ENCODE measurements around the gene ADGRG4.

Gene ADGRG4

GRCh38 chrX:136295380-136295779, 5.4 kb upstream of the ADGRG4 start:
- no peak for DNase-seq

DNA sequence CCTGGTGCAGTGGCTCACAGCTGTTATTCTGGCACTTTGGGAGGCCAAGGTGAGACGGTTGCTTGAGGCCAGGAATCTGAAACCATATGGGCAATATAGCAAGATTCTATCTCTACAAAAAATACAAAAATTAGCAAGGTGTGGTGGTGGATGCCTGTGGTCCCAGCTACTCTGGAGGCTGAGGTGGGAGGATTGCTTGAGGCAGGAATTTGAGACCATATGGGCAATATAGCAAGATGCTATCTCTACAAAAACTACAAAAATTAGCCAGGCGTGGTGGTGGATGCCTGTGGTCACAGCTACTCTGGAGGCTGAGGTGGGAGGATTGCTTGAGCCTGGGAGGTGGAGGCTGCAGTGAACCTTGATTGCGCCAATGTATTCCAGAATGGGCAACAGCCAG, 2.3 kb downstream of the ADGRG4 start:
- DNase-seq = no peak

- no peak for DNase-seq
Observed at GRCh38 chrX:136304493-136304892, 3.7 kb downstream of the ADGRG4 start.

DNA sequence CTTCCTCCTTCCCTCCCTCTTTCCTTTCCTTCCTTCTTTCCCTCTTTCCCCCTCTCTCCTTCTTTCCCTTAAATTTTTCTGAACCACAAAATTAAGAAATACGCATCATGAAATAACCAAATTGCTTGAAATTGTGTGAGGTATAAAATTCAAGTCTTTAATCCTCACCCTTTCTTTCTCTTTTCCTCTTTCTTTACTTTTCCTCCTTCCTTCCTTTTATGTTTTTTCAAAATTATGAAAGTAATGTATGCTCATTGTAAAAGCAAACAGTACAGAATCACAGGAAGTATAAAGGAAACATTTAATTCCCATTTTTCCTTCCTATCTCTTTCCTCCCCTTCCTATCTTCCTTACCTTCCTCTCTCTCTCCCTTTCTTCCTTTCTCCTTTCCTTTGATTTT, 5.4 kb downstream of the ADGRG4 start:
- DNase-seq = no peak

- DNase-seq = no peak
Observed at GRCh38 chrX:136307471-136307870, 6.7 kb downstream of the ADGRG4 start.

DNA sequence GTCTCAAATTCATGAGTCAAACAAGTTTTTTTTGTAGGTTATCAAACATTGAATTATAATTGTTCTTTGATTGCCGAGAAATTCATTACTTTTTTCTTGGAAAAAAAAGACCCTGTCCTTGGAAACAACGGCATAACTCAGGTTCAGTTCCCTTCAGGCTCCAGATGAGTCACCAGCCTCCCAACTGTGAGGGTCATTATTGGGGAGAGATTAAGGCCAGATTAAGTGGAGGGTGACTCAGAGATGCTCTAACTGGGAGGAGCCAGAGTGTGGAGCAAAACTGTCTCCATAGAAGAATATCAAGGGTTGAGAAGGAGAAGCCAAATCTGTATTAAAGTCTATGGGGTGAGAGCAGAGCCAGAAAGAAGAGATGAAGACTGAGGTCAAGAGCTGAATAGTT, 9.6 kb downstream of the ADGRG4 start:
- DNase-seq = peak; percentile 6

DNA sequence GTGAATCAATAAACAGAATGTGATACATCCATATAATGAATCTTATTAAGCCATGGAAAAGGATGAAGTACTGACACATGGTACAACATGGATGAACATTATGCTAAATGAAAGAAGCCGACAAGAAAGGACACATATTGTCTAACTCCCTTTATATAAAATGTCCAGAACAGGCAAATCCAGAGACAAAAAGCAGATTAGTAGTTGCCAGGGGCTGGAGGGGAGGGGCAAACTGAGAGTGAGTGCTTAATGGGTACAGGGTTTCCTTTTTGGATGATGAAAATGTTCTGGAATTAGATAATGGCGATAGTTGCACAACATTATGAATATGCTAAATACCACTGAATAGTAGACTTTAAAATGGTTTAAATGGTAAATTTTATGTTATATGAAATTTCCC, 17.4 kb downstream of the ADGRG4 start:
- no peak for DNase-seq

DNA sequence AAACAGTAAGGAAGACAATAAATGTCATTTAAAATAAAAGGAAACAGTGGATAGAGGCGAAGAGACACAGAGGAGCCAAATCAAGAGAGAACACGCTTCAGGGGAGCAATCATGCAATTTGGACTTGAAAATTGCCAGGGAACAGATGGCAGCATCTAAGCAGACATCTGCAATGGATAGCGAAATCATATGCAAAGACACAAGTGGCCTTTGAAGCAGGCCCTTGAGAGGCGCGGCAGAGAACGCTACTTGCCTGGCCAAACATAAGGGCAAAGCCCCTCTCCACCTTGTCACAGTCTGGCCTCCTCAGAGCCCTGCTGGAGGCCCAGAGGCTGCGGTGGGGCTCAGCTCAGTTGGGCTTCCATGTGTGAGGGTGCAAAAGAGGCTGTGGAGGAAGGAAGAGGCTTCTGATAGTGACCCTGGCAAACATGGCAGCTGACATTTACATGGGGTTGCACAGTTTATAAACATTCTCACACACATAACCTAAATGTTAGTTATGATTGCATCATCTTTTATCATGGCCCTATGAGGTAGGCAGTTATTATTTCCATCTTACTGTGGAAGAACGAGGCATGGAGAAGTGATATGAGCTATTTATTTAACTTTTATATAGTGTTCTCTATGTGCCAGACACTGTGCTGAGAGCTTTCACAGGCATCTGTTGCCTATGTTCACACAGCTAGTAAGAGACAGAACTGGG, 18.3 kb downstream of the ADGRG4 start:
- DNase-seq = no peak

- no peak for DNase-seq
Observed at GRCh38 chrX:136319600-136319999, 18.8 kb downstream of the ADGRG4 start.

- no peak for DNase-seq
Observed at GRCh38 chrX:136321532-136321931, 20.8 kb downstream of the ADGRG4 start.

DNA sequence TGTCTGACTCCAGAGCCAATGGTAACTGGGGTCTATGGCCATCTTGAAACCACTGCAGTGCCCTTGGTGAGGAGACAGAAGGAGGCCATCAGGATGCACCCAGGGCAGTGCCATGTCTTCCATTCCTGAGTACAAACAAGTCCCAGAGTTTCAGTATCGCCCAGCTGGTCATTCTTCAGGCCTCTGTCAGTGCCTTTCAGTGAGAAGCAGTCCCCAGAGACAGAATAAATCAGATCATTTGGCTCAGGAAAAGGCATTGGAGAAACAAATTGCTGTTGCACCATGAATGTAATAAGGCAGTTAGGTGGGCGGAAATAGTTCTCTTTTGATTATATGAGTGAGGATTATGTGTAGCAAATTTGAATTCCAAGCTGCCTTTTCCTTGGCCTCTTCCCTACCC, 21.3 kb downstream of the ADGRG4 start:
- no peak for DNase-seq

DNA sequence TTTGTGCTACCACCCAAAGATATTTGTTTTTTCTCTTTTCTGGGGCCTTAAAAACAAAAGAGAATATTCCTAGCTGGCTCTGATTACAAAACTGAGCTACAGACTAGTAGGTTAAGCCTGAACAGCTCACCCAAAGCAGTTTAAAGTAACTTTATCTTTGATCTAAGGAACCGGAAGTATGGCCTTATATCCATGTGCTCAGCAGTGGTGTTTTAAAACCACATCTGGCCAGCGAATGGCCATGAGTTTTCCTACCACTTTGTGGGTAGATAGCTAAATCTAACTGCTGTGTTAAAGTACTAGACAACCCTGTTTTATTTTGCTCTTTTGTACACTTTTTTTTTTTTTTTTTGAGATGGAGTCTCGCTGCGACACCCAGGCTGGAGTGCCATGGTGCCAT, 24.6 kb downstream of the ADGRG4 start:
- DNase-seq = no peak

GRCh38 chrX:136328933-136329332, 28.2 kb downstream of the ADGRG4 start:
- DNase-seq = no peak

GRCh38 chrX:136336623-136337022, 35.9 kb downstream of the ADGRG4 start:
- DNase-seq = no peak

- no peak for DNase-seq
Observed at GRCh38 chrX:136339702-136340101, 38.9 kb downstream of the ADGRG4 start.

DNA sequence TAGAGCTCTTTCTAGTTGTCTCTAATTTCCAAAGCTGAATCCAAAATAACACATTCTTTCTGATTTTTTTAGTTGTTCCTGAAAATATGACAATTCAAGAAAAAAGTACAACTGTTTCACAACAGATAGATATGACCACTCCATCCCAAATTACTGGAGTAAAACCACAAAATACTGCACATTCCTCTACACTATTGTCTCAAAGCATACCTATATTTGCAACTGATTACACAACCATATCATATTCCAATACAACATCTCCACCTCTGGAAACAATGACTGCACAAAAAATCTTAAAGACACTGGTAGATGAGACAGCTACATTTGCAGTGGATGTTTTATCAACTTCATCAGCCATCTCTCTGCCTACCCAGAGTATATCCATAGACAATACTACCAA, 43.6 kb downstream of the ADGRG4 start:
- DNase-seq = no peak

DNA sequence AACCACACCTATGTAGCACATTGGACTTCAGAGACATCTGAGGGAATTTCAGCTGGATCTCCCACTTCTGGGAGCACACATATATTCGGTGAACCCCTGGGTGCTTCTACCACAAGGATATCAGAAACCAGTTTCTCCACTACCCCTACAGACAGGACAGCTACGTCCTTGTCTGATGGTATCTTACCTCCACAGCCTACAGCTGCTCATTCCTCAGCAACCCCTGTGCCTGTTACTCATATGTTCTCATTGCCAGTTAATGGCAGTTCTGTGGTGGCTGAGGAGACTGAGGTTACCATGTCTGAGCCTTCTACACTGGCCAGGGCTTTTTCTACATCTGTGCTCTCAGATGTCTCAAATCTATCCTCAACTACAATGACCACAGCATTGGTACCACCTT, 45.7 kb downstream of the ADGRG4 start:
- DNase-seq = no peak

- no peak for DNase-seq
Observed at GRCh38 chrX:136347706-136348105, 46.9 kb downstream of the ADGRG4 start.

DNA sequence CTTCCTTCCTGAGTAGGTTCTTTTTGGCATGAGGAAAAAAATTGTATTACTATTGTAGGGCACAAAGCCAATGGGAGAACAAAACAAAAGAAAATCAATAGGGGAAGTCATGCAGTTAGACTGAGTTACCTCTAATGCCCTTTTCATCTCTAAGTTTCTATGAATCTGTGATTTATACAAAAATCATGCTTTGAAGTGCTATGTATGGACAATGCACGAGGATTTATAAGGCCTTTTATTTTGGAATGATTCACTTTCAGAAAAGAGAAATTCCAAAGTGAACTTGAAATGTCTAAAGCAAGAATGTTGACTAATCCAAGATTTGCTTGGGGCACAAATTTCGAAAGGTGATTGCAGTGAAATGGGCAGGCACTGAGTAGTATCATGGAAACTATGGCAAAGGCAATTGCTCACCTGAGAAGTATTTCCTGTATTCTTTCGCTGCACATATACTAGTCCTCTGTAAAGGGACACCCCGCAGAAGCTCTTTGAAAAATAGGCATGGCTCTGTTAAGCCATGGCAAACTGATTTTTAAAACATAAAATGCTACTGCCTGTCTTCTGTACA, 52.8 kb downstream of the ADGRG4 start:
- DNase-seq = no peak

DNA sequence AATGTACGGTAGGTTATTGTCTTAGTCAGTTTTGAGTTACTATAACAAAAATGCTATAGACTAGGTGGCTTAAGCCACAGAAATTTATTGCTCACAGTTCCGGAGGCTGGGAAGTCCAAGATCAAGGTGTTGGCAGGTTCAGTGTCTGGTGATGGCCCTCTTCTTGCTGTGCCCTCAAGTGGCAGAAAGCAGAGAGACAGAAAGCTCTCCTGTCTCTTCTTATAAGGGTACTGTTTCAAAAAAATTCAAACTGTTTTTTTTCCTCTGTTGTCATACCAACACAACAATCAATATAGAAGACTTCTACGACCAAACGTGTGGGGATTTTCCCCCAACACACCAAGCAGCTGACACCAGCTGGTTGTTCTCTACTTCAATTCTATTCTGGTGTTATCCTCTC, 53.4 kb downstream of the ADGRG4 start:
- no peak for DNase-seq

GRCh38 chrX:136369377-136369776, 68.6 kb downstream of the ADGRG4 start:
- DNase-seq = no peak

DNA sequence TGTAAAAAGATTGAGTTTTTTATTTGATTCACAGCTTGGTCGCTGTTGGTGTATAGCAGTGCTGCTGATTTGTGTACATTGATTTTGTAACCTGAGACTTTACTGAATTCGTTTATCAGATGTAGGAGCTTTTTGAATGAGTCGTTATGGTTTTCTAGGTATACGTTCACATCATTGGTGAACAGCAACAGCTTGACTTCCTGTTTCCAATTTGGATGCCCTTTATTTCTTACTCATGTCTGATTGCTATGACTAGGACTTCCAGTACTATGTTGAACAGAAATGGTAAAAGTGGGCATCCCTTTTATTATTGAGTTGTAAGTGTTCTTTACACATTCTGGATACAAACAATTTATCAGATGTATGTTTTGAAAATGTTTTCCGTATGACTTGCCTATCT, 76.0 kb downstream of the ADGRG4 start:
- DNase-seq = no peak

GRCh38 chrX:136380010-136380769, 79.4 kb downstream of the ADGRG4 start:
- DNase-seq = no peak

DNA sequence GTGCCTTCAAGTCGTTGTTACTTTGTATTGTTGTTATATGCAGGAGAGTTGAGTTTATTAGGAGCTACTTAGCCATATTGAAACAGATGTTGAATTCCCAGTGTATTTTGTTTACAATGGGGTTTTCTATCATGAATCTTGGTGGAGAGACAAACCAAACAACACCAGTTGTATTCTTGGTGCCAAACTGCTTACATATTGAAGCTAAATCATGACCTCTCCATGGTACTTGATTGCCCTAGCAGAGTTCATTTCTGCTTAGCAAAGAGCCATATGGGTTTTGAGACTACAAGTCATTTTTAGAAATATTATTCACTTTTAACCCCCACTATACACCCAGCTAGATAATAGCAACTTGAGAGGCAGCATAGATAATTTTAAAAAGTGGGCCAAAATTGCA, 85.4 kb downstream of the ADGRG4 start:
- no peak for DNase-seq
